Ishikawa (cell line): ENCODE data around the gene PLXNA4.

Source experiments
- CEBPB ChIP-seq: IDR thresholded peaks from 2 replicates; pipeline ENCODE4 v1.6.1; 2012
- CREB1 ChIP-seq: IDR thresholded peaks from 2 replicates; pipeline ENCODE4 v1.6.1; 2012; ENCODE audit warnings: low read depth
- EGR1 ChIP-seq: IDR thresholded peaks from 2 replicates; pipeline ENCODE4 v1.6.1; 2012
- EP300 ChIP-seq: IDR thresholded peaks from 2 replicates; pipeline ENCODE4 v1.6.1; 2012; ENCODE audit warnings: borderline replicate concordance
- MAX ChIP-seq: IDR thresholded peaks from 2 replicates; pipeline ENCODE4 v1.6.1; 2012
- NFIC ChIP-seq: IDR thresholded peaks from 2 replicates; pipeline ENCODE4 v1.6.1; 2012
- REST ChIP-seq: IDR thresholded peaks from 2 replicates; pipeline ENCODE4 v1.6.1; 2012; ENCODE audit warnings: low read depth, mild to moderate bottlenecking
- TAF1 ChIP-seq: IDR thresholded peaks from 2 replicates; pipeline ENCODE4 v1.6.1; 2012; ENCODE audit warnings: low read depth, mild to moderate bottlenecking
- YY1 ChIP-seq: IDR thresholded peaks from 2 replicates; pipeline ENCODE4 v1.6.1; 2012; ENCODE audit warnings: low read depth
- TF ChIP-seq, protein P1 (sequence below): IDR thresholded peaks from 2 replicates; pipeline ENCODE4 v1.6.1; 2012

DNA sequence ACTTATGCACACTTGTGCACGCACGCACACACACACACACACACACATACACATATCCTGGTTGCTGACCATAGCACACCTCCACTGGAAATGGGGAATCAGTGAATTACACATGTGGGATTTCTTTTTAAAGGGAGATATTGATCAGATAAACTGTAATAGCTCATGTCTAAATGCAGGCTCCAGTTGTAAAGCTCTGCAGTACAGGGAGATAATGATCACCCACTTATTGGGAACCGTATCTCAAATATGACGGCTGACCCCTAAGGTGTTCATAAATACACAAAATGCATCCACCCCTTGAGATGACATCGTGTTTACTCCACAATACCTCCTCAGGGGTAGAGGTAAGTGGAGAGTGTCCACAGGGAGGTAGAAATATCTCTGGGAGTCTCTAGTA, 79.2 kb downstream of the PLXNA4 start:
- TF ChIP-seq CEBPB (no peak), TAF1 (no peak), MAX (no peak), YY1 (no peak), EP300 (no peak), EGR1 (no peak), CREB1 (no peak), REST (no peak), NFIC (no peak)
- TF ChIP-seq, protein P1, sequence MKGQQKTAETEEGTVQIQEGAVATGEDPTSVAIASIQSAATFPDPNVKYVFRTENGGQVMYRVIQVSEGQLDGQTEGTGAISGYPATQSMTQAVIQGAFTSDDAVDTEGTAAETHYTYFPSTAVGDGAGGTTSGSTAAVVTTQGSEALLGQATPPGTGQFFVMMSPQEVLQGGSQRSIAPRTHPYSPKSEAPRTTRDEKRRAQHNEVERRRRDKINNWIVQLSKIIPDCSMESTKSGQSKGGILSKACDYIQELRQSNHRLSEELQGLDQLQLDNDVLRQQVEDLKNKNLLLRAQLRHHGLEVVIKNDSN = no peak
